Trophoblast cell (in vitro differentiated cells and primary cell): ENCODE measurements around the gene GON4L.

Experiments used
- DNase-seq, 2 donors: peaks; one replicate each; pipeline ENCODE4 v3.0.0-alpha.2; 2016
- H2AFZ ChIP-seq: 2 replicates; pipeline ENCODE4 v1.6.1; 2013; ENCODE audit warnings: low read length, moderate library complexity, mild to moderate bottlenecking; ENCODE audit not compliant: insufficient read depth, poor library complexity
- H2AK5ac ChIP-seq: 2 replicates; pipeline ENCODE4 v1.6.1; 2013; ENCODE audit warnings: mild to moderate bottlenecking, low read length
- H2BK120ac ChIP-seq: 2 replicates; pipeline ENCODE4 v1.6.1; 2013; ENCODE audit warnings: low read length, mild to moderate bottlenecking, moderate library complexity; ENCODE audit not compliant: insufficient read depth, poor library complexity
- H2BK12ac ChIP-seq: 2 replicates; pipeline ENCODE4 v1.6.1; 2013; ENCODE audit warnings: mild to moderate bottlenecking, low read length, moderate library complexity
- H2BK5ac ChIP-seq: 2 replicates; pipeline ENCODE4 v1.6.1; 2013; ENCODE audit warnings: low read length, low read depth, moderate library complexity, mild to moderate bottlenecking; ENCODE audit not compliant: poor library complexity
- H3K14ac ChIP-seq: 2 replicates; pipeline ENCODE4 v1.6.1; 2013; ENCODE audit warnings: mild to moderate bottlenecking, low read length
- H3K18ac ChIP-seq: 2 replicates; pipeline ENCODE4 v1.6.1; 2013; ENCODE audit warnings: mild to moderate bottlenecking, low read length
- H3K23ac ChIP-seq: 2 replicates; pipeline ENCODE4 v1.6.1; 2013; ENCODE audit warnings: low read length
- H3K27ac ChIP-seq: 2 replicates; pipeline ENCODE4 v1.5.1; 2013; ENCODE audit warnings: low read depth, mild to moderate bottlenecking, inconsistent platforms, low read length, moderate library complexity
- H3K27me3 ChIP-seq: 2 replicates; pipeline ENCODE4 v1.6.1; 2013; ENCODE audit warnings: inconsistent platforms, mild to moderate bottlenecking, low read length, moderate library complexity; ENCODE audit not compliant: insufficient read depth
- H3K36me3 ChIP-seq, 2 experiments: 1 replicate in 1 of 2; 2 replicates in 1 of 2; pipeline ENCODE4 v1.6.1; 2013; ENCODE audit warnings: low read length in 2 of 2, mild to moderate bottlenecking in 2 of 2, moderate library complexity in 1 of 2; ENCODE audit not compliant: insufficient read depth in 2 of 2, control insufficient read depth in 1 of 2
- H3K4ac ChIP-seq: 2 replicates; pipeline ENCODE4 v1.6.1; 2013; ENCODE audit warnings: low read depth, mild to moderate bottlenecking, low read length, moderate library complexity
- H3K4me1 ChIP-seq, 2 experiments: 1 replicate in 1 of 2; 2 replicates in 1 of 2; pipeline ENCODE4 v1.6.1; 2013; ENCODE audit warnings: low read length in 2 of 2, mild to moderate bottlenecking in 2 of 2, moderate library complexity in 1 of 2; ENCODE audit not compliant: insufficient read depth in 2 of 2, control insufficient read depth in 1 of 2
- H3K4me2 ChIP-seq: 2 replicates; pipeline ENCODE4 v1.6.1; 2013; ENCODE audit warnings: inconsistent platforms, mild to moderate bottlenecking, low read length, moderate library complexity
- H3K4me3 ChIP-seq: 2 replicates; pipeline ENCODE4 v1.5.1; 2013; ENCODE audit warnings: mild to moderate bottlenecking, low read depth, low read length, inconsistent platforms
- H3K79me1 ChIP-seq: one replicate; pipeline ENCODE4 v1.6.1; 2013; ENCODE audit warnings: low read length
- H3K79me2 ChIP-seq: 2 replicates; pipeline ENCODE4 v1.6.1; 2013; ENCODE audit warnings: low read length, mild to moderate bottlenecking; ENCODE audit not compliant: control insufficient read depth, insufficient read depth, poor library complexity
- H3K9ac ChIP-seq: 2 replicates; pipeline ENCODE4 v1.6.1; 2013; ENCODE audit warnings: mild to moderate bottlenecking, low read length
- H3K9me3 ChIP-seq: 2 replicates; pipeline ENCODE4 v1.6.1; 2013; ENCODE audit warnings: low read depth, mild to moderate bottlenecking, control low read depth, inconsistent platforms, low read length; ENCODE audit not compliant: insufficient read depth
- H4K12ac ChIP-seq: 2 replicates; pipeline ENCODE4 v1.6.1; 2013; ENCODE audit warnings: low read depth, mild to moderate bottlenecking, low read length, moderate library complexity
- H4K8ac ChIP-seq: 2 replicates; pipeline ENCODE4 v1.6.1; 2013; ENCODE audit warnings: low read depth, mild to moderate bottlenecking, low read length, moderate library complexity
- H4K91ac ChIP-seq: one replicate; pipeline ENCODE4 v1.6.1; 2013; ENCODE audit warnings: low read depth, mild to moderate bottlenecking, low read length, moderate library complexity
- WGBS: extraction: QIAGEN DNeasy Blood & Tissue Kit; methylation state at CpG from one replicate; pipeline ENCODE4 v1.1.7; 2013; ENCODE audit warnings: missing lambda C conversion rate; ENCODE audit not compliant: insufficient read length, insufficient coverage; ENCODE audit errors: extremely low coverage; 5-methylcytosine and 5-hydroxymethylcytosine counted together

GON4L gene

GRCh38 chr1:155873860-155874259 lies 16.8 kb upstream of the GON4L start:
- H4K8ac ChIP-seq: no peak overlapping the region
- no peaks in the 10 kb centered on the region for H3K4me1 ChIP-seq
- H3K27me3 ChIP-seq: no peaks in the 10 kb centered on the region
- H3K4ac ChIP-seq: no peak overlapping the region
- no peak overlapping the region for H3K23ac ChIP-seq
- H3K36me3 ChIP-seq: no peaks in the 10 kb centered on the region
- H3K9me3 ChIP-seq: no peaks in the 10 kb centered on the region
- WGBS: no CpG with 5 or more reads among the region's 9 CpGs
- H4K12ac ChIP-seq: no peak overlapping the region
- no peak overlapping the region for H3K18ac ChIP-seq
- H3K9ac ChIP-seq: no peak overlapping the region
- no peaks in the 10 kb centered on the region for H3K79me2 ChIP-seq
- no peak overlapping the region for H3K4me3 ChIP-seq
- H3K14ac ChIP-seq: no peak overlapping the region
- no peak for DNase-seq
- H2BK120ac ChIP-seq: no peak overlapping the region
- no peak overlapping the region for H2BK12ac ChIP-seq
- H4K91ac ChIP-seq: no peak overlapping the region
- H3K4me2 ChIP-seq: no peak overlapping the region
- no peaks in the 10 kb centered on the region for H3K79me1 ChIP-seq
- H2AK5ac ChIP-seq: no peak overlapping the region
- no peak overlapping the region for H2BK5ac ChIP-seq
- no peak overlapping the region for H2AFZ ChIP-seq
- H3K27ac ChIP-seq: no peak overlapping the region

- Histone ChIP-seq H3K27me3 (no peaks in the 10 kb centered on the region), H3K4me2 (no peak overlapping the region), H2AFZ (no peak overlapping the region), H3K79me2 (no peaks in the 10 kb centered on the region), H3K23ac (no peak overlapping the region), H3K4me3 (no peak overlapping the region), H3K36me3 (no peaks in the 10 kb centered on the region), H2BK120ac (no peak overlapping the region), H4K8ac (no peak overlapping the region), H2BK12ac (no peak overlapping the region), H3K9ac (no peak overlapping the region), H4K91ac (no peak overlapping the region), H3K14ac (no peak overlapping the region), H3K9me3 (no peaks in the 10 kb centered on the region), H2BK5ac (no peak overlapping the region), H3K18ac (no peak overlapping the region), H3K79me1 (no peaks in the 10 kb centered on the region), H2AK5ac (no peak overlapping the region), H3K27ac (no peak overlapping the region), H3K4me1 (no peaks in the 10 kb centered on the region), H3K4ac (no peak overlapping the region), H4K12ac (no peak overlapping the region)
- no CpG with 5 or more reads among the region's 5 CpGs for WGBS
- no peak for DNase-seq
Measured at GRCh38 chr1:155872527-155872926, 15.5 kb upstream of the GON4L start.

GRCh38 chr1:155871390-155871789 lies 14.4 kb upstream of the GON4L start:
- H3K27me3 ChIP-seq: no peaks in the 10 kb centered on the region
- no peak overlapping the region for H3K4me2 ChIP-seq
- no peak overlapping the region for H2AFZ ChIP-seq
- no peak overlapping the region for H4K12ac ChIP-seq
- H3K4ac ChIP-seq: no peak overlapping the region
- H3K9me3 ChIP-seq: no peaks in the 10 kb centered on the region
- no peak overlapping the region for H3K14ac ChIP-seq
- no peak overlapping the region for H2BK120ac ChIP-seq
- H3K4me1 ChIP-seq: no peaks in the 10 kb centered on the region
- H3K9ac ChIP-seq: no peak overlapping the region
- no peaks in the 10 kb centered on the region for H3K36me3 ChIP-seq
- no peak overlapping the region for H2BK12ac ChIP-seq
- no peak overlapping the region for H3K4me3 ChIP-seq
- H2BK5ac ChIP-seq: no peak overlapping the region
- H3K79me2 ChIP-seq: no peaks in the 10 kb centered on the region
- no peak for DNase-seq
- no peak overlapping the region for H4K91ac ChIP-seq
- no CpG with 5 or more reads among the region's 1 CpG for WGBS
- H3K18ac ChIP-seq: no peak overlapping the region
- no peaks in the 10 kb centered on the region for H3K79me1 ChIP-seq
- H3K23ac ChIP-seq: no peak overlapping the region
- no peak overlapping the region for H2AK5ac ChIP-seq
- H4K8ac ChIP-seq: no peak overlapping the region
- no peak overlapping the region for H3K27ac ChIP-seq

- H3K4me1 ChIP-seq: no peaks in the 10 kb centered on the region
- H4K12ac ChIP-seq: no peak overlapping the region
- no peak overlapping the region for H4K91ac ChIP-seq
- H3K27ac ChIP-seq: no peak overlapping the region
- H2AK5ac ChIP-seq: no peak overlapping the region
- no peaks in the 10 kb centered on the region for H3K36me3 ChIP-seq
- no peak for DNase-seq
- H3K18ac ChIP-seq: no peak overlapping the region
- H3K79me1 ChIP-seq: no peaks in the 10 kb centered on the region
- H3K27me3 ChIP-seq: no peaks in the 10 kb centered on the region
- H3K9me3 ChIP-seq: no peaks in the 10 kb centered on the region
- no CpG with 5 or more reads among the region's 8 CpGs for WGBS
- H3K4ac ChIP-seq: no peak overlapping the region
- no peak overlapping the region for H2BK12ac ChIP-seq
- H2AFZ ChIP-seq: no peak overlapping the region
- no peak overlapping the region for H3K23ac ChIP-seq
- H2BK120ac ChIP-seq: no peak overlapping the region
- no peak overlapping the region for H3K4me3 ChIP-seq
- no peak overlapping the region for H2BK5ac ChIP-seq
- H4K8ac ChIP-seq: no peak overlapping the region
- H3K4me2 ChIP-seq: no peak overlapping the region
- no peaks in the 10 kb centered on the region for H3K79me2 ChIP-seq
- no peak overlapping the region for H3K9ac ChIP-seq
- no peak overlapping the region for H3K14ac ChIP-seq
Measured at GRCh38 chr1:155867766-155868165, 10.8 kb upstream of the GON4L start.

GRCh38 chr1:155864393-155864792 lies 7.4 kb upstream of the GON4L start:
- Histone ChIP-seq H4K91ac (no peak overlapping the region), H2AK5ac (no peak overlapping the region), H3K79me2 (no peaks in the 10 kb centered on the region), H3K4ac (no peak overlapping the region), H3K27ac (no peak overlapping the region), H3K79me1 (no peaks in the 10 kb centered on the region), H3K9ac (no peak overlapping the region), H3K14ac (no peak overlapping the region), H4K12ac (no peak overlapping the region), H2BK12ac (no peak overlapping the region), H2BK120ac (no peak overlapping the region), H2BK5ac (no peak overlapping the region), H2AFZ (no peak overlapping the region), H3K4me3 (no peak overlapping the region), H3K4me2 (no peak overlapping the region), H3K27me3 (no peaks in the 10 kb centered on the region), H3K36me3 (no peaks in the 10 kb centered on the region), H3K23ac (no peak overlapping the region), H3K9me3 (no peaks in the 10 kb centered on the region), H4K8ac (no peak overlapping the region), H3K18ac (no peak overlapping the region), H3K4me1 (no peaks in the 10 kb centered on the region)
- no peak for DNase-seq
